NCI-H1417 (cell line): ENCODE results near the gene NREP.

ENCODE experiments used
- DNase-seq, 3 experiments: peaks; one replicate each; lab custom pipeline; 2025; lab: John Stamatoyannopoulos, UW

Gene NREP

DNA sequence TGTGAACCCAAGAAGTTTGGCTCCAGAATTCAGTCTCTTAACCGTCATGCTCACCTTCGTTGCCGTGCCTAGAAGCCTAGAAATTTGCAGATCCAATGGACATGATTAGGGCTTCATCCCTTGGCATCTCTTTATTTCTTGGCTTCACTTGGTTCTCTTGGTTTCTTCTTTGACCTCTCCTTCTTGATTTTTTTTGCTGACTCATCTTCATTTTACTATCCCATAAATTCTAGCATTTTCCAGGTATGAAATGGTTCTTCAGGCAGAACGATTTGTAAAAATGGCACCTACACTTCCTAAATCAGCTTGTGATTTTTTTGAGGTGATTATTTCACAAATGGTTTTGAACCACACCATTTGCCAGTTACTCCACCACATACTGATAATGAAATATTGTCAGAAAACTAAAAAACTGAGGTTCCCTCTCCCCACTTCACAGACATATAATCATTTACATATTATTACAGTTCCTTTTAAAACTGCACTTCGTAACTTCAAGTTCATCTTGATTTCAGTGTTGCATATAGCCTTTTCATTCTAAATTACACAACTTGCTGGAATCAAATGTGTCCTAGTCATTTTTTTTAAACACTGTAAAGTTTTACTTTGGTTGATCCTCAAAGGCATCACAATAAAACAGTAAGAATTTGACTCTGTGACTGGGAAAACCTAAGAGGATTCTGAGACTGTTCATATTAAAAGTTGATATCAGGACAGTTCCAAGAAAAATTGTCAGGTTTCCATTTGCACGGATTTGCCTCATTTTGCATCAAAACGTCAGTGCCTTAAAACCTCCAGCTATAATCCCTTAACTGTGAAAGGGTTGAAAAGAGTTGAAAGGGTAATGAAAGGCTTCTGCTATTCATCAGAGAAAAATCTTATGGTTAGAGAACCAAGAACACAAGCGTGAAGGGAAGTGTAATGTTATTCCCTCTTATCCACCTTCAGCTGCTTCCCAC lies 8.9 kb upstream of the NREP start:
- DNase-seq: no peak

DNA sequence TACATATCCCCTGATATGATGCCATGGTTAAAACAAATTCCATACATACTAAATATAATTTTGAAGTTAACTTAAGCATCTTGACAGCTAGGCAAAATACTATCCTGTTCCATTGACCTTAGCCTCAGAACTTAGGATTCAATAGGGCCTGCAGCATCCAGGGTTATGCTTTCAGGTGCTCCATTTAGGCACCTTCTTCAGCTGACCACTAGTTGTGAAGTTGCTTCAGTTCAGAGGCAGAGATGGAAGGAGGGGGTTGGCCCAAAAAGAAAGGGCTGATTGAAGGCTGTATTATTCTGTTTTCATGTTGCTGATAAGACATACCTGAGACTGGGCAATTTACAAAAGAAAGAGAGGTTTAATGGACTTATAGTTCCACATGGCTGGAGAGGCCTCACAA lies 7.0 kb upstream of the NREP start:
- no peak for DNase-seq

DNA sequence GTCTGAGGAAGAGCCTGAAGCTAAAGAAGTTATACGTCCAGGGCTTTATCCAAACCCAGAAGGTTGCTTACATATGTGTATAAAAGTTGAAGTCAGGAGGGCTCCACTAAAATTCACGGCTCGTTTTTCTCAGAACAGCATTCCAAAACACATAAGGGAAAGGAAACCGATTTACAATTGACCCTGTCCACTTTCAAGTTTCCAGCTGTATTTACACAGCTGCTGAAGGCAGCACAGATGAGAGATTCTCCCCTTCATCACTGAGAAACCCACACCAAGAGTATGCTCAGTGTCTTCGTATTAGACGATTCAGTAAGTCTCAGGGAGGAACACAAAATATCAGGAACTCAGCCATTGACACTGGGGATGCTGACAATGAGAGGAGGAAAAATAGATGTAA lies 5.9 kb upstream of the NREP start:
- peak in 1 of 3 experiments; percentile 35 for DNase-seq

DNA sequence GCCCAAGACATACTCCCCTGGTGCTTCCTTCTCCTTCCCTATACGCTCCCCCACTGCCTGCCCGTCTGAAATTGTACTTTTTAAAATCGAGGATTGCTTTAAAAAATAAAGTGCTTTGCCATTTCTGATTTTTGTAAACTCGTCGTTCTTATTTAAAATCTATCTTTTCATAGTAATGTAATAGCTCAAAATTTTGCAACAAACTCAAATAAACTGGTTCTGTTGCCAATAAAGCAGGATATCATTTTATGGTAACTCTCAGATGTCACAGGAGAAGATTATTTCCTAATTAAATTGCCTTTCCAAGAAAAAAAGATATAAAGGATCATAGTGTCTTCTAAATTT lies 1.3 kb upstream of the NREP start:
- DNase-seq: no peak

DNA sequence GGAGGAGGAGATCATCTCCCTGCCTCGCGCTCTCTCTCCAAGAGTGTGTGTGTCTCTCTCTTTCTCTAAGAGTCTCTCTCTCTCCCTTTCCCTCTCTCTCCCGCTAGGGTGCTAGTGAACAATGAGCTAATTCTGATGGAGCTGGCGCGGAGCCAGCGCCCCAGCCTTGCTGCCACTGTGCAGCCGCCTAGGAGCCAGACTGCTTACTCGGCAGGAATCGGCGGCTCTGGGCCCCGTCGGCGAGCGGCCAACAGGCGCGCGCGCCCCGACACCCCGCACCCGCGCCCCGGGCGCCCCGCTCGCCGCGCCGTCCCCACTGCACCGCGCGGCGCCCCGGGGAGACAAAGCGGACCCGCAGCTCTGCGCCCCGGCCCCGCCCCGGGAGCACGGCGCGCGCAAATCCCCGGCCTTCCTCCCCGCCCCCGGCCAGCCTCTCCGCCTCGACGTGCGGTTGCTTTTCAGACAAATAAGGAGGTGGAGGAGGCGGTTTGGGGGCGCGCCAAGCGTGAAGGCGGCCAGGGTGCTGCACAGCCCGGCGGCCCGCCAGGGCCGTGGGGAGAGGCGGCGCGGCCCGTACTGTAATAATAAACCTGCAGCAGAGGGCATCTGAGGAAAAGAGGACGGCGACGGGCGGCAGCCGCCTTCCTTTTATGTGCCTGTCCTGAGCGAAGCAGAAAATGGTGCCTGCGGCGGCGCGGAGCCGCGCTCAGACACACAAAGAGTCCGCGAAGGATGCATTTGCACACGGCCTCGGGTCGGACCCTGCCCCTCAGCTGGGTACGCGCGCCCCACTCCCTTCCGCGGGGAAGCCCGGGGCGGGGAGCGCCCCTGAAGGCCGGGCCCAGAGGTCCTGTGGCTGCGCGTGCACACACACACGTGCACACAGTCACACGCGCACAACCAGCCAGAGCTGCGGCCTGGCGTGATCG lies 625 bp upstream of the NREP start:
- DNase-seq: peak; percentile 87 to 94 (median 90)

DNA sequence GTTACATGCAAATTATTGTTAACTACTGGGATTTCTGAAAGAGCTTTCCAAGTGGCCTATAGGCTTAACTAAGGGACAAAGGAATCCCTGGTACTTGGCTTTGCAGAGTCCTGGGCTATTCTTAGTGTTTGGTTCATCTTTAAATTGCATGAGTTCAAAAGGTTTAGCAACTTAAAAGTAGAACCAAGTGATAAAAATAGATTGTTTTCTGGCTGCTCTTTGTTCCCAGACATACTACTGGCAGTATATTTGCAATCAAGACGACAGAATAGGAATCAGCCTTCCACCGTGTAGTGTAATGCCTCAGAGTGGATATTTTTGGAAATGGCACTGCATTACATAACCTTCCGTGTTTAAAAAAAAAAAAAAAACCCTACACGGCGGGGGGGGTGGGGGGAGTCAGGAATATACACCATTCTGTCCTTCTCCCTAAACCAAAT lies 1.0 kb downstream of the NREP start:
- DNase-seq: peak in 2 of 3 experiments; percentile 54 to 67

DNA sequence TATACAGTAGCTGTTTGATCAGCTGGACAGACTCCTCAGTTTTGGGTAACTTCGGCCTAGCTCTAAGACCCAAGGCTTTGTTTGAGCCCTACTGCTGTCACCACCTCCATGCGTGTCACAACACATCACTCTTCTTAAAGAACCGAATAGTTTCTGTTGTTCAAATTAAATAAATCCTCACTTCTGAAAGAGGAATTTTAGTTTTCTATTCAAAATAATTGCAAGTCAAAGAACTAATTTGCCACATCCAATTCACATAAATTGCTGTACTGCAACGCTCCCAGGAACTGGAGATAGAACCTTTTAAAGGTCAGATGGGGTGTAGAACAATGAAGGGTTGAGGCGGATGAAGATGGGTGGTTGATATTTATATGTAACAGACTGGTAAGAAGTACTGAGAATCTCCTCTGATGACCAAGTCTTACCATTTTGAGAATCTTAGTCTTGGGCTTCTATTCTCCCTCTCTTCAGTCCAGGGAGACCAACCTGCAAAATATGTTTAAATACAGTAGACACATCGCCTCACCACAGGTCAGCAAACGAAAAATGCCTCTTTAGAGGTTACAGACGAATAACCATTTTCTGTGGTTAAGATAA lies 1.6 kb downstream of the NREP start:
- DNase-seq: peak in 1 of 3 experiments; percentile 59

DNA sequence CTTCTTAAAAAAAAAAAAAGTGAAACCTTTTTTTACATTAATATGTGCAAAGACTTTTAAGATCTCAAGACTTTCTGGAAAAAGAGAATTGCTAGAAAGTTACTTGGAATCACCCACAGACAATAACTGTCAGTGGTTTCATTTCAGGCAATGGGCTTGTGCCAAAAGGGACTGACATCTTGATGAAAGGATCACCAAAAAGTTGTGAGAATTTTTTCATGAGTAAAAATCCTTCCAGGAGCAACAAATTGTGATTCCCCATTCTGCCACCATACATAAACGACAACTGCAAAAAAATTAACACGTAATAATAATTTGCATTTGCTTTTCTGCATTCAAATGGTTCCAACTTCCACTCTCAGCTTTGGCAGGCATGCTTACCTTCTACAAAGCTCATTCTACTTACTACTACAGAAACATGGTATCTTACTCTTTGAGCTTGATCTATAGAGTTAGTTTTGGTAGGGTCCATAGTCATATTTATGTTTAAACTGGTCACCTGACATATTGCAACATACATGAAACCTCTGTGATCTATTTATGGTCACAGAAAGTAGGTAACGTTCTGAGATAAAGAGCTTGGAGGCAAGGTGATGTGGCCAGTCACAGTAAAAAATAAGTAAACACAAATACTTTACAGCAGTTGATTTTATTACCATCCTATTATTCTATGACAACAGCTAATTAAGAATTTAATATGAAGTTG lies 3.0 kb downstream of the NREP start:
- DNase-seq: no peak

DNA sequence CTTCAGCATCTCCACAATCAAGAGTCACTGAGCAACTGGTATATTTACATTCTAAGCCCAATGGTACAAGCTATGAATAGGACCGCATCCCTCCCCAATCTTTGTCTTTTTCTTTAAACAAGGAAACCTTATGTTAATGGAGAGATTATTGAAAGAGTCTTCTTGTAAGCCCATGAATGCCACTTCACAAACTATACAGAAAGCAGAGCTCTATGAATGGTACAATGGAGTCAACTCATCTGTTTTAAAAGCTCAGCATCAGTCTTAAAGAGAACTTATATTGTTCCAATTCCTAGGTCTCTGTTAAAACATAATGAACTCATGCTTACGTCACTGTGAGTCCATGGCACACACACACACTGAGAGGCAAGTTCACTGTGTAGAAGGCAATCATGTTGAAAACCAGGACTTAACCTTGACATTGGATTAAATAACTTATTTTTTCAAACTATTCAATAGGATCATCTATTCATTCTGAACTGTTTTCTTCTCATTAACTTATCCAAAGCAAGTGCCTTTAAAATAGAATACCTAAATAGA lies 4.5 kb downstream of the NREP start:
- DNase-seq: no peak

DNA sequence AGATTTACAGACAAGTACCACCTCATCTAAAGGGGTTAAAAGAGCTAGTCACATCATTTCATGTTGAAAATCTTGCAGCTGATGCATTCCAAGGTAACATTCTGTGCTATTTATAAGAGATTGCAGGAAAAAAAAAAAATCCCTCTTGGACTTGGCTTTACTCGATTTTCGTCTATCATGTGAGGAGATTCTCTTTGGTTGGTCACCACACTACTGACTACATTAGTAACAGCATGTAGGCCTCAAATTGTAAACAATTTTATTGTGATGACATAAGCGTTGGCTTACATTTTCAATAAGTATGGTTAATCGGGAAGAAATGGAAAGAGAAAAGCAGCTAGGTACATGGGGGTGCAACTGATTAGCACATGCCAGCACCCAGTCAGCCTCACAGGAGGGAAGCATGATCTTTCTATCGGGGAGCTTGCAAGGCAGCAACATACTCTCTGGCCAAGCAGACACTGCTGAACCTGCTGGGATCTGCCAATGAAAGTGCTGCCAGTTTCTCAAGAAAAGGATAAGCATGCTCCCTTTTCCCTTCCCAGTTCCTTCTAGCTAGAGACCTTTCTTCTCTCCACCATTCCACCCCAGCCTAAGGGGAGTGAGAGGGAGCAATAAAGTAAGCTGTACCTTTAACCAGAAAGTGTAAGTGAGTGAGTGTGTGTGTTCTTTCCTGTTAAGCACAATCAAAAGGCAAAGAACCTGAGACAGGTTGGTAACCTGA lies 7.5 kb downstream of the NREP start:
- DNase-seq: no peak

DNA sequence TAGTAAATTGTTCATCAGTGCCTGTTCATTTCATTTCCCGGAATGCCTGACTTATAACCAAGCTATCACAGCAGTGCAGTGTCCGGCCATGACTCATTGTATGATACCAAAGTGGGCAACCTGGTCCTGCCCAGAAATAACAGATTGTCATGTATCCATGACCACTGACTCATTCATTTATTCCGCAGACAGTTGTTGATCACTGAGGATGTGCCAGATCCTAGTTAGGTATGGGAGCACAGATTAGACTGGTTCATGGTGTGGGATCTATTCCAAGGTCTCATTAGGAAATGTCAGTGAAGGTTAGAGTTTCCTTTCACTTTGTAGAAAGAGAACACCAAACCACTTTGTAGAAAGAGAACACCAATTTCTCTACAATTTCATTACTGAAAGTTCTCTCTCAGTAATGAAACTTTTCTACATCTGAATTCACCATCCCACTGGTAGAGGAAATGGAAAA lies 8.7 kb downstream of the NREP start:
- no peak for DNase-seq

DNA sequence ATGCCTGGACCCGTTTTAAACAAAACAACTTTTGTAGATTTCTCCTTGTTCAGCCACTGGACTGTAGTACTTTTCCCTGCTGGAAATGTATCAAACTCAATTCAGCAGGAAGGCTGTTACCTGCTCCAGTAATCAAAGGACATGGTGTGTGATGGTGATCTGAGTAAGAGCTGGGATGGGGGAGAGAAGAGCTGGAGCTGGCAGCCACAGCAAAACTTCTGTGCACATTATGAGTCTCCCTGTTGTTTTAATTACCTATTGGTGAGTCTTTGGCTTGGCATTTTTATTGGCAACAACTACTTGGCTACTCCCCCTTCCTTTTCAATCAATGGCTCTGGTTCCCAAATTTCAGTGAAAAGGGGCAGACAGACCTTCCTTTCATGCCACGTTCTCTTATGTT lies 9.7 kb downstream of the NREP start:
- DNase-seq: no peak

DNA sequence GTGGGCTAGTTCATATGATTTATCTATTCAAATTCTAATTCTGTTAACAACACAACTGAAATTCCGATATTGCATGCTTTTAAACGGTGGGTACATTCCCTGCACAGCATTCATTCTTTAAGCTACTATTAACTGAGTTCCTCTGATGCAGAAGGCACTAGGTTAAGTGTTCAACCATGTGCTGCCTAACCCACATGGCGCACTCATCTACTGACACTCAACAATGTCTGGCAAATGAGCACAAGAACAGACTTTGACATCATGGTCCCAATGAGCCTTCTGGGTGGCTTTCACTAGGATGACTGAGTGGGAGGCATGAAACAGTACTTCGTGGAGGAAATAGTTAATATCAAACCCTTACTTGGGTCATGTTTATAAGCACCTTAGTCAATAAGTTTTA lies 10.2 kb downstream of the NREP start:
- DNase-seq: no peak

DNA sequence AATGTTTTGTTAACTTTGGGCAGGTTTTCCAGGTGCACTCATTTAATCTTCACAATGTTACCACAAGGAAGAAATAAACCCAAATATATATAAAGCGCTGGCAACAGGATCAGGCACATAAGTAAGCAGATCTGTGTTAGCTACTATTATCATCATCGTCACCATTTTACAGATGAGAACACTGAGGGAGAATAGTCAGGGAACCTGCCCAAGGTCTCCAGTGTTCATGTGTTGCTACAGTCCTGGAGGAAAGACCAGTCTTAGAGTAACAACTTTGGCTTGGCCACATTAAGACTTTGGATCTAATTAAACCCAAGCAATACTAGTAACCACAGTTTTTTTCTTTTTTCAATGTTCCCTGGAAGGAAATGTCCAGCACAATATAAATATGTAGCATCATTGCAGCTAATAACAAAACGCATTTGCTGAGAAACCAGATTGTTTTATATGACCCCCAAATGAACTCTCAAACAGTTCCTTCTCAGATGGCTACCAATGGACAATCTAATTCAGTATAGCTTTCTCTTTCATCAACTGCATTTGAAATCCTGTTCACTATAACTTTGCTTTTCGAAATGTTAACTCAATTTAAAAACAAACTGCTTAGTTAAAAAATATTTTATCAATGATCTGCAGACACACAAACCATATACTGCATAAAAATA lies 11.8 kb downstream of the NREP start:
- no peak for DNase-seq

DNA sequence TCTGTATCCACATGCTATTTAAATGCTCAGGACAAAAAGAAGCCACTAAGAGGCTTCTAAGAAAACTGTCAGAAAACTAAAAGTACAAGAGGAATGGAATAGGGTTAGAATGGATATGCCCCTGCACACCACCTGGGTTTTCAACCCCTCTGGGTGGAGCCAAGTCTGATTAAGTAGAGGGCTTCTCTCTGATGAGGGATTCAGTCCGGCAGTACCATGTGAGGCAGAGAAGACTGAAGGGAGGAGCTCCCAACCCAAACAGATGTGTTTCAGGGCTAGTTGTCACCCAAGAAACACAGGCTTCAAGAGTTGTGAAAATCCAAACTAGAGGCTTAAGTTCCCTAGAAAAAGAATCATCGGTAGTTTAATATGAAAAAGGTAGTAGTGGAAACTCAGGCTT lies 12.5 kb downstream of the NREP start:
- DNase-seq: no peak

DNA sequence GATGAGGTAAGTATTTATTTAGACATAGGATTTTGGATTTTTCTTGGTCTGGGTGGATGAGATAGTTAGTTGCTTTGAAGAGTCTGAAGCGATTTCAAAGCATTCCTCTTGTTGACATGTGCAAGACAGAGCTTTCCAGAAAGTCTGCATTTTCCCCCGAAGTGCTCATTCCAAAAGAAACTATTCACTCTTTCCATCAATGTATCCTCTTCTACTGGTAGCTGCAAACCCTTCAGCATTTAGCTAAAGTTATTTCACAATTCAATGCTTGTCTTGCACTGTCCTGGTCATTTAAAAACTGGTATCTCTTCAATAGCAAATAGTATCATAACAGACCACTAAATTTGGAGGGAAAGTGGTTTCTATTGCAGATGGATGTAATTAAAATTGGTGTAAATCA lies 13.0 kb downstream of the NREP start:
- DNase-seq: no peak

DNA sequence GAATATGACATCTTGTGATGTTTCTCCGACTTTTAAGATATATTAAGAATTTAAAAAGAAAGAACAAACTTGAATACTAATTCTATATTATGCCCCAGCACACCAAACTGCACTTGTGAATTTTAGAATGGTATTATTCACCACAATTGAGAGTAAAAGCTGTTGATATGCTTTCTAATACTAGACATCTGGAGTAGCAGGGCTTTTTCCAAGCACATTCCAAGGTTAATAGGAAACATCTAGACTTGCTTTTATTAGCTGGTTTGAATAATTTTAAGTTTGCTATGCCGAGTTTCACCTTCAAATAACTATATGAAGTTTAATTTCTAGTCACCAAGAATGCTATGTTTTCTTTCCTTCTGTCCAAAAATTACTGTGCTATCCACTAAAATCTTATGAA lies 13.5 kb downstream of the NREP start:
- DNase-seq: no peak

DNA sequence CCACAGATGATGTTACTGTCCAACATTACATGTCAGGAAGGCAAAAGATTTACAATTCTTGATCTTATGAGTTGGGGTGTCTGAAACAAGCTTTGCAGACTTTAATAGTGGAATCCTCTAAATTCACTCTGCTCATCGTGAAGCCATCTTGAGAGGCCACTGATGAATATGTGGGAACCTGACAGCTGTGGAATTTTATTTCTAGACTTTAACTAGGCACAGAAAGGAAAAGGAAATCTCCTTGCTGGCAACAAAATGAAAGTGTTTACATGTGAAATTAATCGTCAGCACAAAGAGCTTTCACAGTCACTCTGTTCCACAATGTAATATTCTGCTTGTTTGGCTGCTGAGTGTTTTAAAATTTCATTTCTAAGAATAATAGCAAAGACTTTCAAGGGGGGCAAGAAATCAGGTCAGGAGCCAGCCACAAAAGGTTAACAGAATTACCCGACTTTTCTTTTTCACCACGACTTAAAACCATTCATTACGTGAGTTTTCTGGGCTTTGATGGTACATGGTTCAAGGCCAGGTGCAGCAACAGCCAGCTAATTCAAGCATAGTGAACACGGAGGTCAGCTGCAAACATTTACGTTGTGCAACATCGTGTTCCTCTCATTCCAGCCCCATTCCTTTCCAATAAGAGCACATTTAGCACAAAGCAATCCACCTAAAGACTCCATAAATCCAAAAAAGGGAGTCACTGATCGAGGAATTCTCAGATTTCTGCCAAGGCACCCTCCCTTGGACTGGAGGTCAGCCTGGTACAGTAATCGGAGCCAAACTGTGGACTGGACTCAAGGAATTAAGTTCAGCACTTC lies 14.6 kb downstream of the NREP start:
- DNase-seq: peak in 2 of 3 experiments; percentile 24 to 51

DNA sequence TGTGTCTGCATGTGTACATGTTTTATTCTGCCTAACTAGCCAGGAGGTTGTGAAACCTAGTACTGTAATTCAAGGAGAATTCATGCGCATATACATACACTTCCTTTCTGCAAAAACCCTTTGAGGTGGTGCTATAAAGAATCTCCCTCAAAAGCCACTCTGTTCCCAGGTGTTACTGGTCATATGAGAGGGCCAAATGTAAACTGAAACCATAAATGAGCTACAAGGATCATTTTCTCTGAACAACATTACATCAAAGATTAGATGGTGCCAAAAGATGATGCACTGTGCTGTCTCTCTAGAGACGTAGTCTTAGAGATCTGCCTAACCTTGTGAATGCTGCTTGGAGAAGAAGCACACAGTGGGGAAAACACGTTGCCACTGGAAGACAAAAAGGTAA lies 15.7 kb downstream of the NREP start:
- peak in 1 of 3 experiments; percentile 75 for DNase-seq
